NCI-H748 treated with DMSO at 0.1 percent for 48 hours (cell line): ENCODE measurements around the gene STK25.

Source experiments
- DNase-seq: peaks from one replicate; lab custom pipeline; 2025; lab: John Stamatoyannopoulos, UW

Gene STK25

GRCh38 chr2:241493092-241493491, 15.3 kb downstream of the STK25 start:
- DNase-seq: no peak

GRCh38 chr2:241492174-241492565, 16.2 kb downstream of the STK25 start:
- no peak for DNase-seq

GRCh38 chr2:241491549-241492173, 16.7 kb downstream of the STK25 start:
- no peak for DNase-seq

GRCh38 chr2:241490825-241491506, 17.4 kb downstream of the STK25 start:
- DNase-seq: no peak

GRCh38 chr2:241489733-241490680, 18.4 kb downstream of the STK25 start:
- no peak for DNase-seq

- no peak for DNase-seq
Observed at GRCh38 chr2:241489088-241489487, 19.3 kb downstream of the STK25 start.

GRCh38 chr2:241485172-241485911, 23.0 kb downstream of the STK25 start:
- DNase-seq: no peak

- DNase-seq: no peak
Observed at GRCh38 chr2:241483305-241483704, 25.1 kb downstream of the STK25 start.

GRCh38 chr2:241482126-241482955, 26.0 kb downstream of the STK25 start:
- DNase-seq: no peak

GRCh38 chr2:241481687-241482086, 26.7 kb downstream of the STK25 start:
- DNase-seq: no peak

GRCh38 chr2:241479026-241479898, 29.1 kb downstream of the STK25 start:
- no peak for DNase-seq

GRCh38 chr2:241478166-241478565, 30.2 kb downstream of the STK25 start:
- no peak for DNase-seq

- no peak for DNase-seq
Observed at GRCh38 chr2:241475267-241475666, 33.1 kb downstream of the STK25 start.

- DNase-seq: no peak
Observed at GRCh38 chr2:241473399-241473798, 35.0 kb downstream of the STK25 start.

- DNase-seq: no peak
Observed at GRCh38 chr2:241469746-241470145, 38.6 kb downstream of the STK25 start.

GRCh38 chr2:241468476-241468781, 40.0 kb downstream of the STK25 start:
- DNase-seq: no peak

GRCh38 chr2:241467777-241468475, 40.5 kb downstream of the STK25 start:
- no peak for DNase-seq

- no peak for DNase-seq
Observed at GRCh38 chr2:241466230-241466629, 42.2 kb downstream of the STK25 start.

GRCh38 chr2:241465543-241465942, 42.8 kb downstream of the STK25 start:
- no peak for DNase-seq
